ENCODE measurements around the gene FBXO11.

DNA sequence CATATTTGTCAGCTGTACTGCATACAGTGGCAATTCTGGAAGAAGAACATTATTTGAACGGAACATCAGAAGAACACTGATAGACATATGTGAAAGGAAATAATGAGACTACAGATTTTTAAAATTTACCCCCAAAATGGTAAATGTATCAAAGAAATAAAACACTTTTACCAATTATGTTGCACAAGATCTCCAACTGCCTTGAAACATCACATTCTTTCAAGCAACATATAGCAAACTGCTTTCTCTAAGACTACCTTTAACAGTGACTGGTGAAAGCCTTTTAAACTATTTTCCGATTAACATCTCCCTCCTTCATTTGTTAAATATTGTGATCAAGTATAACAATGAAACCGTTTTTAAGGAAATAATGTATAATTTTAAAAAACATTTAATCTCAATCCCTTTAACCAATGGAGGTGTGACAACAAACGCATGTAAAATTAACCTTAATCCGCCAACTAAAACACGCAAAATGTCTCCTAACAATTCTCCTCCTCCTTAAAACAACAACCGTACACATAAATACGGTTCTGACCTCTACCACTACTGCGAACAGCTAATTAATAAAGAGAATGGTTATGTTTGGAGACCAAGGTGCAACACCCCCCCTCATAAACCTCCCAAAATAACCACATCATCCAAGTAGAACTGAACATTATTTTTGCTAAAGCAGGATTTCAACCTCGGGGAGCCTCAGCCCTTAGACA lies 2.4 kb downstream of the FBXO11 start:
- TF ChIP-seq, protein P1, sequence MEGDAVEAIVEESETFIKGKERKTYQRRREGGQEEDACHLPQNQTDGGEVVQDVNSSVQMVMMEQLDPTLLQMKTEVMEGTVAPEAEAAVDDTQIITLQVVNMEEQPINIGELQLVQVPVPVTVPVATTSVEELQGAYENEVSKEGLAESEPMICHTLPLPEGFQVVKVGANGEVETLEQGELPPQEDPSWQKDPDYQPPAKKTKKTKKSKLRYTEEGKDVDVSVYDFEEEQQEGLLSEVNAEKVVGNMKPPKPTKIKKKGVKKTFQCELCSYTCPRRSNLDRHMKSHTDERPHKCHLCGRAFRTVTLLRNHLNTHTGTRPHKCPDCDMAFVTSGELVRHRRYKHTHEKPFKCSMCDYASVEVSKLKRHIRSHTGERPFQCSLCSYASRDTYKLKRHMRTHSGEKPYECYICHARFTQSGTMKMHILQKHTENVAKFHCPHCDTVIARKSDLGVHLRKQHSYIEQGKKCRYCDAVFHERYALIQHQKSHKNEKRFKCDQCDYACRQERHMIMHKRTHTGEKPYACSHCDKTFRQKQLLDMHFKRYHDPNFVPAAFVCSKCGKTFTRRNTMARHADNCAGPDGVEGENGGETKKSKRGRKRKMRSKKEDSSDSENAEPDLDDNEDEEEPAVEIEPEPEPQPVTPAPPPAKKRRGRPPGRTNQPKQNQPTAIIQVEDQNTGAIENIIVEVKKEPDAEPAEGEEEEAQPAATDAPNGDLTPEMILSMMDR (IDR thresholded peaks at IDR 0.05) = no peak
- no peak for TF ChIP-seq TEAD4 (IDR thresholded peaks at IDR 0.05; ENCODE audit: borderline replicate concordance, insufficient read depth)
- TF ChIP-seq, protein P2, sequence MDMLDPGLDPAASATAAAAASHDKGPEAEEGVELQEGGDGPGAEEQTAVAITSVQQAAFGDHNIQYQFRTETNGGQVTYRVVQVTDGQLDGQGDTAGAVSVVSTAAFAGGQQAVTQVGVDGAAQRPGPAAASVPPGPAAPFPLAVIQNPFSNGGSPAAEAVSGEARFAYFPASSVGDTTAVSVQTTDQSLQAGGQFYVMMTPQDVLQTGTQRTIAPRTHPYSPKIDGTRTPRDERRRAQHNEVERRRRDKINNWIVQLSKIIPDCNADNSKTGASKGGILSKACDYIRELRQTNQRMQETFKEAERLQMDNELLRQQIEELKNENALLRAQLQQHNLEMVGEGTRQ (IDR thresholded peaks at IDR 0.05; ENCODE audit: borderline replicate concordance, low read depth, low read length) = no peak
- TF ChIP-seq JUND (IDR thresholded peaks at IDR 0.05) = no peak
- no peak for TF ChIP-seq FOSL2 (IDR thresholded peaks at IDR 0.05; ENCODE audit: borderline replicate concordance, low read depth)
- no peak for TF ChIP-seq RFX5 (IDR thresholded peaks at IDR 0.05; ENCODE audit: low read length)
- TF ChIP-seq RXRA (IDR thresholded peaks at IDR 0.05; ENCODE audit: borderline replicate concordance, low read depth) = no peak
- TF ChIP-seq, protein P3, sequence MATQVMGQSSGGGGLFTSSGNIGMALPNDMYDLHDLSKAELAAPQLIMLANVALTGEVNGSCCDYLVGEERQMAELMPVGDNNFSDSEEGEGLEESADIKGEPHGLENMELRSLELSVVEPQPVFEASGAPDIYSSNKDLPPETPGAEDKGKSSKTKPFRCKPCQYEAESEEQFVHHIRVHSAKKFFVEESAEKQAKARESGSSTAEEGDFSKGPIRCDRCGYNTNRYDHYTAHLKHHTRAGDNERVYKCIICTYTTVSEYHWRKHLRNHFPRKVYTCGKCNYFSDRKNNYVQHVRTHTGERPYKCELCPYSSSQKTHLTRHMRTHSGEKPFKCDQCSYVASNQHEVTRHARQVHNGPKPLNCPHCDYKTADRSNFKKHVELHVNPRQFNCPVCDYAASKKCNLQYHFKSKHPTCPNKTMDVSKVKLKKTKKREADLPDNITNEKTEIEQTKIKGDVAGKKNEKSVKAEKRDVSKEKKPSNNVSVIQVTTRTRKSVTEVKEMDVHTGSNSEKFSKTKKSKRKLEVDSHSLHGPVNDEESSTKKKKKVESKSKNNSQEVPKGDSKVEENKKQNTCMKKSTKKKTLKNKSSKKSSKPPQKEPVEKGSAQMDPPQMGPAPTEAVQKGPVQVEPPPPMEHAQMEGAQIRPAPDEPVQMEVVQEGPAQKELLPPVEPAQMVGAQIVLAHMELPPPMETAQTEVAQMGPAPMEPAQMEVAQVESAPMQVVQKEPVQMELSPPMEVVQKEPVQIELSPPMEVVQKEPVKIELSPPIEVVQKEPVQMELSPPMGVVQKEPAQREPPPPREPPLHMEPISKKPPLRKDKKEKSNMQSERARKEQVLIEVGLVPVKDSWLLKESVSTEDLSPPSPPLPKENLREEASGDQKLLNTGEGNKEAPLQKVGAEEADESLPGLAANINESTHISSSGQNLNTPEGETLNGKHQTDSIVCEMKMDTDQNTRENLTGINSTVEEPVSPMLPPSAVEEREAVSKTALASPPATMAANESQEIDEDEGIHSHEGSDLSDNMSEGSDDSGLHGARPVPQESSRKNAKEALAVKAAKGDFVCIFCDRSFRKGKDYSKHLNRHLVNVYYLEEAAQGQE (IDR thresholded peaks at IDR 0.05; ENCODE audit: low read depth, low read length) = no peak
- TF ChIP-seq CHD2 (IDR thresholded peaks at IDR 0.05; ENCODE audit: low read length, partially characterized antibody) = no peak
- no peak for TF ChIP-seq GATA2 (CRISPR knock-in tag; IDR thresholded peaks at IDR 0.05)
- TF ChIP-seq, protein P4, sequence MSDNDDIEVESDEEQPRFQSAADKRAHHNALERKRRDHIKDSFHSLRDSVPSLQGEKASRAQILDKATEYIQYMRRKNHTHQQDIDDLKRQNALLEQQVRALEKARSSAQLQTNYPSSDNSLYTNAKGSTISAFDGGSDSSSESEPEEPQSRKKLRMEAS (IDR thresholded peaks at IDR 0.05; ENCODE audit: low read depth) = no peak
- no peak for TF ChIP-seq POLR2AphosphoS5 (IDR thresholded peaks at IDR 0.05; ENCODE audit: low read depth, low read length)
- no peak for TF ChIP-seq MXI1 (IDR thresholded peaks at IDR 0.05; ENCODE audit: low read depth, low read length)

Data from SK-N-SH (cell line).